COLO829 (cell line): Measurements from ENCODE around the gene FOXO4.

ENCODE experiments used
- DNase-seq: peaks from one replicate; pipeline ENCODE4 v3.0.0; 2012; ENCODE audit warnings: low spot score

Gene FOXO4

GRCh38 chrX:71099736-71100135, 4.1 kb downstream of the FOXO4 start:
- no peak for DNase-seq

GRCh38 chrX:71100581-71101505, 5.2 kb downstream of the FOXO4 start:
- DNase-seq = no peak

GRCh38 chrX:71102292-71102691, 6.6 kb downstream of the FOXO4 start:
- DNase-seq = no peak

- peak; percentile 81 for DNase-seq
These were observed 7.7 kb downstream of the FOXO4 start for GRCh38 chrX:71103110-71103983.

- DNase-seq = no peak
These were observed 10.0 kb downstream of the FOXO4 start for GRCh38 chrX:71105628-71106027.

GRCh38 chrX:71106427-71106826, 10.8 kb downstream of the FOXO4 start, which contains the start of gene CXorf65:
TSS of gene CXorf65 (minus strand) at chrX:71106740. CDS start at chrX:71106556, 184 bp downstream.
- DNase-seq = no peak

- no peak for DNase-seq
These were observed 11.6 kb downstream of the FOXO4 start for GRCh38 chrX:71107245-71107644.

- DNase-seq = no peak
These were observed 12.2 kb downstream of the FOXO4 start for GRCh38 chrX:71107762-71108360.

GRCh38 chrX:71109051-71109450, 13.4 kb downstream of the FOXO4 start:
- no peak for DNase-seq

GRCh38 chrX:71111141-71111843, 15.6 kb downstream of the FOXO4 start, which contains the start of gene IL2RG:
TSS of gene IL2RG (minus strand) at chrX:71111577. CDS start at chrX:71111539, 38 bp downstream.
- DNase-seq = no peak

- DNase-seq = no peak
These were observed 16.3 kb downstream of the FOXO4 start for GRCh38 chrX:71111921-71112431.

GRCh38 chrX:71117358-71117757, 21.7 kb downstream of the FOXO4 start:
- DNase-seq = no peak

GRCh38 chrX:71118032-71118984, 22.7 kb downstream of the FOXO4 start, which contains the start of gene MED12:
TSS of gene MED12 (plus strand) at chrX:71118596. CDS start at chrX:71118755, 159 bp downstream.
- DNase-seq = peak; percentile 63

- DNase-seq = no peak
These were observed 23.4 kb downstream of the FOXO4 start for GRCh38 chrX:71118985-71119535.

GRCh38 chrX:71128166-71128833, 32.6 kb downstream of the FOXO4 start:
- no peak for DNase-seq

- peak; percentile 47 for DNase-seq
These were observed 33.5 kb downstream of the FOXO4 start for GRCh38 chrX:71128915-71129765.

- DNase-seq = no peak
These were observed 35.9 kb downstream of the FOXO4 start for GRCh38 chrX:71131510-71131909.

GRCh38 chrX:71140440-71140839, 44.8 kb downstream of the FOXO4 start:
- DNase-seq = no peak
